ENCODE results near the gene C1orf35. TPM values are rescaled to one million over a fixed set of nuclear protein-coding genes. Genes with fewer than 3 reads are reported as not detected.

C1orf35 gene
- total RNA-seq, 1 experiment from 2014 or later, result 63.3 TPM

- Histone ChIP-seq H3K27ac (ENCODE audit: low read length) (no peak overlapping the region), H3K9ac (ENCODE audit: low read length) (no peak overlapping the region), H3K9me2 (replicated peaks; ENCODE audit: low read length) (no peaks in the 10 kb centered on the region), H2AFZ (ENCODE audit: low read length) (no peak overlapping the region), H3K79me2 (ENCODE audit: low read length) (peaks cover 70% of the 10 kb centered on the region), H3F3A (ENCODE audit: low read length, unreplicated experiment) (no peaks in the 10 kb centered on the region), H3K4me1 (ENCODE audit: insufficient read depth, low read length) (peaks cover 23% of the 10 kb centered on the region), H3K27me3 (ENCODE audit: low read length) (no peaks in the 10 kb centered on the region), H3K4me2 (ENCODE audit: low read length) (no peak overlapping the region), H3K4me3 (ENCODE audit: low read length) (no peak overlapping the region), H4K20me1 (ENCODE audit: low read length) (peaks cover 57% of the 10 kb centered on the region), H3K36me3 (ENCODE audit: low read depth, low read length) (peaks cover 13% of the 10 kb centered on the region), H3K9me3 (ENCODE audit: low read length) (no peaks in the 10 kb centered on the region)
- BruUV-seq (replicated peaks), result no TSS peak
- intact Hi-C loops (cut with micrococcal nuclease), result no loop called here
- ChIA-PET POLR2A (ENCODE audit: unreplicated experiment) (interaction anchor here (0.6 kb wide), 1 partner anchor 20 kb away, joined by 3 read pairs; the partner anchor contains the start of gene IBA57), CTCF (no interaction called here)
- no peak for TF ChIP-seq EZH2phosphoT487 (IDR thresholded peaks at IDR 0.05; ENCODE audit: borderline replicate concordance, low read length)
- no peak for TF ChIP-seq CTCF (conservative IDR thresholded peaks at IDR 0.05; ENCODE audit: low read depth, low read length)
- TF ChIP-seq EZH2 (IDR thresholded peaks at IDR 0.05; ENCODE audit: low read length, unreplicated experiment), result no peak
- DNase-seq (no peak), ATAC-seq (no peak)
These were observed 42.6 kb upstream of the C1orf35 start for GRCh38 chr1:228145463-228146416.

DNA sequence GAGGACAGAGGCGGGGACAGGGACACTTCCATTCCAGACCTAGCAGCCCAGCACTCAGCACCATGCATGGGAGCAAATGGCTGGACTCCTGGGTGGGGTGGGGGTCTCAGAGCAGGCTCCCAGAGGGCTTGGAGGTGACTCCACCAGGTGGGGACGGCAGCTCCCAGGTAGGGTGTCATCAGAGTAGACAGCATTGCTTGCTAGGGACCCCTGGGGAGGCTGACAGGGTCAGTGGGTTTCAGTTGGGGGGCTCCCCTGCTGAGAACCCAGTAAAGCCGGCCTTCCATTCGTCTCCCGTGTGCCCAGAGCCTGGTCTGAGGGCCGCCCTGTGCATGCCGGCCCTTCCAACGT is 41.8 kb upstream of the C1orf35 start:
- peaks cover 76% of the 10 kb centered on the region for H3K79me2 ChIP-seq (ENCODE audit: low read length)
- no peaks in the 10 kb centered on the region for H3K27me3 ChIP-seq (ENCODE audit: low read length)
- H2AFZ ChIP-seq (ENCODE audit: low read length), result no peak overlapping the region
- H3K27ac ChIP-seq (ENCODE audit: low read length), result no peak overlapping the region
- ATAC-seq (no peak), DNase-seq (no peak)
- ChIA-PET CTCF (no interaction called here), POLR2A (ENCODE audit: unreplicated experiment) (no interaction called here)
- BruUV-seq (replicated peaks), result no TSS peak
- H4K20me1 ChIP-seq (ENCODE audit: low read length), result peaks cover 57% of the 10 kb centered on the region
- H3K36me3 ChIP-seq (ENCODE audit: low read depth, low read length), result peaks cover 13% of the 10 kb centered on the region
- H3F3A ChIP-seq (ENCODE audit: low read length, unreplicated experiment), result no peaks in the 10 kb centered on the region
- intact Hi-C loops (cut with micrococcal nuclease), result loop anchor here (5.0 kb wide), 1 partner anchor 262 kb away; the partner anchor contains the start of gene TRIM11
- TF ChIP-seq CTCF (conservative IDR thresholded peaks at IDR 0.05; ENCODE audit: low read depth, low read length) (no peak), EZH2 (IDR thresholded peaks at IDR 0.05; ENCODE audit: low read length, unreplicated experiment) (no peak), EZH2phosphoT487 (IDR thresholded peaks at IDR 0.05; ENCODE audit: borderline replicate concordance, low read length) (no peak)
- no peak overlapping the region for H3K4me3 ChIP-seq (ENCODE audit: low read length)
- H3K9me3 ChIP-seq (ENCODE audit: low read length), result no peaks in the 10 kb centered on the region
- no peak overlapping the region for H3K9ac ChIP-seq (ENCODE audit: low read length)
- no peaks in the 10 kb centered on the region for H3K9me2 ChIP-seq (replicated peaks; ENCODE audit: low read length)
- H3K4me2 ChIP-seq (ENCODE audit: low read length), result no peak overlapping the region
- peaks cover 23% of the 10 kb centered on the region for H3K4me1 ChIP-seq (ENCODE audit: insufficient read depth, low read length)

All from PC-3 (cell line).